Stimulated activated CD4-positive, alpha-beta T cell treated with anti-CD3 and anti-CD28 coated beads, Interleukin-12 subunit alpha, Interleukin-12 subunit beta, amount 100 ng/mL, for 48 hours (primary cell): ENCODE data around the gene MRPL52.
"Not testable (repeated sequence)": the region's sequence is repeated elsewhere in the genome, so short reads cannot be mapped to it uniquely, and the experiment has no call there.

Source experiments
- DNase-seq, 3 donors: peaks; one replicate each; pipeline ENCODE4 v3.0.0-alpha.2; 2020; ENCODE audit warnings: low read depth in 2 of 3, low spot score in 1 of 3

The MRPL52 gene

DNA sequence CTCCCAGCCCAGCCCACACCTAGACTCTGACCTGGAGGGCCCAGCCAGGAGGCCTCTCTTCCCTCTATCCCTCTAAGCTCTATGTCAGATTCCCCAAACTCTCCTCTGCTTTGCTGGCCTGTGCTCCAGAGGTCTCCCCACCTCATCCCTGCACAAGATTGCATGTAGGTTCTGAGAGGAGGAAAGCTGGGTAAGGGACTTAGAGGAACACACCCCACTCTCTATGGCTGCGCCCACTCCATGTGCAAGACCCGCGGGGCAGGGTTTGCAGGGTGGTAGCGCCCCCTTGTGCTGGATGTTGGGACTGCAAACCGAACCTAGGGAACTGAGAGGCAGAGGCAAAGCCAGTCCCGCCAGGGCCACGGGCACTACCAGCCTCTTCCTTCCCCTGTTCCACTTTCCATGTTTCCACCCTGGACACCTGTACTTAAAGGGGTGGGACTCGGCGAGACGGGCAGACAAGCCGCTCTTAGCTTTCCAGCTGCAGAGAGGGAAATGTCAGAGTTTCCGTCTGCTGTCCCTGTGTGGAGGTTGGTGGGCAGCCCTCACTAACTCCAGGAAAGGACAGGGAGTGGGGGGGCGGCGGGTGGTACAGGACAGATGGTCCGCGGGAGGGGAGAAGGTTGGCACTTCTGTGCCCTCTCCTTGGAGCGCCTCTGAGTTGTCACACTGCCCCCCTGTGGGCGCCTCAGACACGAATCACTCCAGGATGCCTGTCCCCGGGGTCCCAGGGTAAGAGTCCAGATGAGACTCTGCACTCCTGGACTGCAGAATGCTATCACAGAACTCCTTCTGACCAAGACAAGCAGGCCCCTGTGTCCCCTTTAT, 23.5 kb downstream of the MRPL52 start:
- peak; percentile 86 to 99 (median 89) for DNase-seq

DNA sequence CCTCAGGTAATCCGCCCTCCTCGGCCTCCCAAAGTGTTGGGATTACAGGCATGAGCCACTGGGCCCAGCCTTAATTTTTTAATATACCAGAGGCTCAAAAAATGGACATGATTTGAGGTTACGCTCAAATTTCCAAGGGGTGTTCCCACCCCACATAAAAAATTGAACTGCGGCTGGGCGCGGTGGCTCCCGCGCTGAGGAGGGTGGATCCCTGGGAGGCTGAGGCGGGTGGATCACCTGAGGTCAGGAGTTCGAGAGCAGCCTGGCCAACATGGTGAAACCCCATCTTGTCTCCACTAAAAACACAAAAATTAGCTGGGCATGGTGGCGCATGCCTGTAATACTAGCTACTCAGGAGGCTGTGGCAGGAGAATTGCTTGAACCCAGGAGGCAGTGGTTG, 24.6 kb downstream of the MRPL52 start:
- DNase-seq = not testable (repeated sequence)

GRCh38 chr14:22854963-22855724, 25.5 kb downstream of the MRPL52 start:
- no peak for DNase-seq

- DNase-seq = no peak
Observed at GRCh38 chr14:22856428-22856827, 26.7 kb downstream of the MRPL52 start.

- not testable (repeated sequence) for DNase-seq
Observed at GRCh38 chr14:22860377-22860776, 30.7 kb downstream of the MRPL52 start.

GRCh38 chr14:22861651-22862050, 32.0 kb downstream of the MRPL52 start:
- no peak for DNase-seq

DNA sequence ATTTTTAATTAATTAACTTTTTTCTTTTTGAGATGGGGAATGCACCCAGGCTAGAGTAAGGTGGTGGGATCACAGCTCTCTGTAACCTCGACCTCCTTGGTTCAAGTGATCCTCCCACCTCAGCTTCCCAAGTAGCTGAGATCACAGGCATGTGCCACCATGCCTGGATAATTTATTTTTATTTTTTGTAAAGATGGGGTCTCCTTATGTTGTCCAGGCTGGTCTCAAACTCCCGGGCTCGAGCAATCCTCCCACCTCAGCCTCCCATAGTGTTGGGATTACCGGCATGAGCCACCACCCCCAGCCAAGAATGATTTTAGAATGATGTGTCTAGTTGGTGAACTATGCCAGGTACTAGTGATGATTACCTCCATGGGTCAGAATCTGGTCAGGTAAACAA, 35.3 kb downstream of the MRPL52 start:
- DNase-seq = no peak

DNA sequence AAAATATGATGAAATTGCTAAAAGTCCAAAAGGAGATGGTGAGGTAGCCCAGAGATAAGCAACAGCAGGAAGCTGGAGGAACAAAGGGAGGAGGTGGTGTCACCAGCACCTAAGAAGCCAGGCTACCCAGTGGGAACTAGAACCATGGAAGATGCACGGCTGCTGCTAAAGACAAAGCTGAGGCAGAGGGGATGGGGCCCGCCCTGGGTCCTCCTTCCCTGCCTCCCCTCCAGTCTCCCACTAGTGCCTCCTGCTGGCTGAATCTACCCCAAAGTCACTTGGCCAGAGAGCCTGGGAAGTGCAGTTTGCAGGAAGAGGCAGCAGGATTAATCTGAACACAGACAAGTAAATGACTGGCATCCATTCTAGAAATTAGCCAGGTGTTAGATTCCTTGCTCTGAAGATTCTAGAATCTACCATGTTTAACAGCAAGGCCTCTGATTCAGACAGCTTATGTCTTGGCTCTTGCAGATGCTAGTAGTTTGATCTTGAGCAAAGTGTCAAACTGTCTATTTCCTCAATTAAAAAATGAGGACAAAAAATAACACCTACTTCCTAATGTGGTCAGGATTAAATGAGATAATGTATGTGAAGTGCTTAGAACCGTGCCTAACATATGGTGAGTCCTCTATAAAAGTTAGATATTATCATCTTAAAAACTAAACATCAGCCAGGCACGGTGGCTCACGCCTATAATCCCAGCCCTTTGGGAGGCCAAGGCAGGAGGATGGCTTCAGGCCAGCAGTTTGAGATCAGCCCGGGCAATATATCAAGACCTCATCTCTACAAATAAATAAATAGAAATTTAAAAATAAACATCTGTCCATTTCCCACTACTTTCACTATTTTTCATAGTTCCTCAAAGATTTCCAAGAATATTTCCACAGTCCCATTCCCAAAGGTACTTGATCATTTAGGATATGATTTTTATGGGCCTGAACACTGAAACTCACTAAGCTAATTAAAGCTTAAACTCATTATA, 36.0 kb downstream of the MRPL52 start:
- DNase-seq = no peak

DNA sequence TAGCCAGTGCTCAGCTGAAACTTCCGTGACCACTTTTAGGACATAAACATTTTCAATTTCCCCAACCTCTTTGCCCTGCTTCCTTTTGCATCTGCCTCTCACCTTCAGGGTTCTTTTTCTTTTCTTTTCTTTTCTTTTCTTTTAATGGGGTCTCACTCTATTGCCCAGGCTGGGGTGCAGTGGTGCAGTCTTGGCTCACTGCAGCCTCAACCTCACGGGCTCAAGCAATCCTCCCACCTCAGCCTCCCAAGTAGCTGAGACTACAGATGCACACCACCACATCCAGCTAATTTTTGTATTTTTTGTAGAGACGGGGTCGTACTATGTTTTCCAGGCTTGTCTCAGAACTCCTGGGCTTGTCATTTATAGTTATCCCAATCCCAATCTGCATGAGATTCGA, 37.2 kb downstream of the MRPL52 start:
- no peak for DNase-seq

- DNase-seq = no peak
Observed at GRCh38 chr14:22870811-22871223, 41.1 kb downstream of the MRPL52 start.

DNA sequence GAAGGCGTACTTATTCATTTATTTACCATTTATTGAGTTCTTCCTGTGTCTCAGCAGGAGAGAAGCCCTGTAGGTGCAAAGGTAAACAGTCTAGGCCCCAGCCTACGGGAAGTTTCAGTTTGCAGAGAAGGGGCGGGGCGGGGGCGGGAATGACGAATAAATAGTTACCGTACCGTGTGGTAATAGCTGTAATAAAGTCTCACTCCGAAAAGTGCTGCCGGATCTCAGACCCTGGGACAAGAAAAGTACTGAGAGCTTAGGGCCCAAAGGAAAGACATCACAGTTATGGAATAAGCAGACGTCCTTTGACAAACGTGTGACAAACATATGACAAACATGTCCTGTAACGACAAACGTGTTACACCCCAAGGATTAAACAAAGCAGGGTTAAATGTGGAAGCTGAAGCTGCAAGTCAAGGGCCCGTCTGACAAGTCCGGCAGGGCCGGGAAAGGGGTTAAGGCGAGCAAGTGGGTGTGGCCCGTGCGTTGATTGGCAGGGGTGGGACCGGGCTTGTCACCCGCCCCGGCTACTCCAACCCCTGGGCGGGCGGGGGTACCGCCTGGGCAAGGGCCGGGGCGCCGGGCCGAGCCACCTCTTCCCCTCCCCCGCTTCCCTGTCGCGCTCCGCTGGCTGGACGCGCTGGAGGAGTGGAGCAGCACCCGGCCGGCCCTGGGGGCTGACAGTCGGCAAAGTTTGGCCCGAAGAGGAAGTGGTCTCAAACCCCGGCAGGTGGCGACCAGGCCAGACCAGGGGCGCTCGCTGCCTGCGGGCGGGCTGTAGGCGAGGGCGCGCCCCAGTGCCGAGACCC, 41.7 kb downstream of the MRPL52 start, which contains the start of gene LRP10:
TSS of gene LRP10 (plus strand) at position 517 of the 809 bp plus-strand sequence. CDS start 564 bp downstream, outside the sequence.
- DNase-seq = peak; percentile 64 to 75 (median 69)

DNA sequence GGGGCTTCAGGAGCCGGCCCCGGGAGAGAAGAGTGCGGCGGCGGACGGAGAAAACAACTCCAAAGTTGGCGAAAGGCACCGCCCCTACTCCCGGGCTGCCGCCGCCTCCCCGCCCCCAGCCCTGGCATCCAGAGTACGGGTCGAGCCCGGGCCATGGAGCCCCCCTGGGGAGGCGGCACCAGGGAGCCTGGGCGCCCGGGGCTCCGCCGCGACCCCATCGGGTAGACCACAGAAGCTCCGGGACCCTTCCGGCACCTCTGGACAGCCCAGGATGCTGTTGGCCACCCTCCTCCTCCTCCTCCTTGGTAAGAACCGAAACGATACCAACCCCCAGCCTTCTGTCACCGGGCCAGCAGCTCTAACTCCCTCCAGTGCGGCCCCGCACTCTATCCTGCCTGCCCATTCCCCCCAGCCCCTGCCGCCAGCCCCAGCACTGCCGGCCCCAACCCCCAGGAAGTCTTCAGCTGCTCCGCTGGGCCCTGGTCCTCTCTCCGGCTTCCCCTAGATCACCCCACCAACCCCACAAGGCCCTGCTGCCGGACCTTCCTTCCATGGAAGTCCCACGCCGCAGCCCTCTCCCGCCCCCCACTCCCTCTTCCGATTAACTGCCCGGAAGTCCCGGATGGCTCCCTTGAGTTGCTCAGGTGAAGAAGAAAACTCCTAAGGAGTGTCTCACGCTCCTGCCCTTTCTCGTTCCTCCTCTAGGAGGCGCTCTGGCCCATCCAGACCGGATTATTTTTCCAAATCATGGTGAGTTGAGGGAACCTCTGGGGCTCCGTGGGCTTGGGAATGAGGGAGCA, 42.5 kb downstream of the MRPL52 start:
- peak in 2 of 3 donors; percentile 62 to 83 for DNase-seq

GRCh38 chr14:22872833-22873520, 43.3 kb downstream of the MRPL52 start:
- no peak for DNase-seq

DNA sequence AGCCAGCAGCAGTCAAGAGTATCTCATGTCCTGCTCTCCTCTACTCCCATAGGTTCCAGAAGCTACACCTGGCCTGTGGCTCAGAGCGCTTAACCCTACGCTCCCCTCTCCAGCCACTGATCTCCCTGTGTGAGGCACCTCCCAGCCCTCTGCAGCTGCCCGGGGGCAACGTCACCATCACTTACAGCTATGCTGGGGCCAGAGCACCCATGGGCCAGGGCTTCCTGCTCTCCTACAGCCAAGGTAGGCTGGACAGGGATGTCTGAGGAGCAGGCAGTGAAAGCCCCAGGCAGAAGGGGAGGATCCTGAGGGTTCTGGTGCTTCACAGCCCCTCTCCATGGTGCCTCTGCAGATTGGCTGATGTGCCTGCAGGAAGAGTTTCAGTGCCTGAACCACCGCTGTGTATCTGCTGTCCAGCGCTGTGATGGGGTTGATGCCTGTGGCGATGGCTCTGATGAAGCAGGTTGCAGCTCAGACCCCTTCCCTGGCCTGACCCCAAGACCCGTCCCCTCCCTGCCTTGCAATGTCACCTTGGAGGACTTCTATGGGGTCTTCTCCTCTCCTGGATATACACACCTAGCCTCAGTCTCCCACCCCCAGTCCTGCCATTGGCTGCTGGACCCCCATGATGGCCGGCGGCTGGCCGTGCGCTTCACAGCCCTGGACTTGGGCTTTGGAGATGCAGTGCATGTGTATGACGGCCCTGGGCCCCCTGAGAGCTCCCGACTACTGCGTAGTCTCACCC, 45.5 kb downstream of the MRPL52 start:
- DNase-seq = no peak

- DNase-seq = no peak
Observed at GRCh38 chr14:22875748-22876319, 46.1 kb downstream of the MRPL52 start.

GRCh38 chr14:22877000-22877501, 47.4 kb downstream of the MRPL52 start:
- DNase-seq = no peak
